AG09309 (cell line): ENCODE data around the gene PAX8.

Experiments
- DNase-seq: peaks from one replicate; pipeline ENCODE4 v3.0.0-alpha.2; 2010; ENCODE audit warnings: low read depth
- H3K4me3 ChIP-seq: 2 replicates; pipeline ENCODE4 v1.5.1; 2011; ENCODE audit warnings: mild to moderate bottlenecking, low read depth, low read length, moderate library complexity; ENCODE audit not compliant: control insufficient read depth
- CTCF ChIP-seq: IDR thresholded peaks from 2 replicates; pipeline ENCODE4 v1.5.1; 2011; ENCODE audit warnings: mild to moderate bottlenecking, low read depth, low read length, inconsistent platforms; ENCODE audit not compliant: insufficient read depth, control insufficient read depth; ENCODE audit errors: missing control alignments

Gene PAX8

GRCh38 chr2:113172721-113173541 lies 105.8 kb downstream of the PAX8 start:
- H3K4me3 ChIP-seq = no peak overlapping the region
- no peak for TF ChIP-seq CTCF
- no peak for DNase-seq

GRCh38 chr2:113171334-113172075 lies 107.2 kb downstream of the PAX8 start:
- no peak overlapping the region for H3K4me3 ChIP-seq
- TF ChIP-seq CTCF = no peak
- no peak for DNase-seq

GRCh38 chr2:113169586-113169985 lies 109.1 kb downstream of the PAX8 start:
- H3K4me3 ChIP-seq = no peak overlapping the region
- TF ChIP-seq CTCF = no peak
- no peak for DNase-seq

GRCh38 chr2:113169002-113169530 lies 109.7 kb downstream of the PAX8 start:
- no peak for DNase-seq
- H3K4me3 ChIP-seq = no peak overlapping the region
- TF ChIP-seq CTCF = no peak

- TF ChIP-seq CTCF = no peak
- no peak for DNase-seq
- no peak overlapping the region for H3K4me3 ChIP-seq
Measured at GRCh38 chr2:113167962-113168340, 110.8 kb downstream of the PAX8 start.

- no peak for DNase-seq
- no peak overlapping the region for H3K4me3 ChIP-seq
- TF ChIP-seq CTCF = no peak
Measured at GRCh38 chr2:113167115-113167932, 111.4 kb downstream of the PAX8 start.
